B cell (primary cell): ENCODE results near the gene NCOR1. TPM values are rescaled to one million over a fixed set of nuclear protein-coding genes. Genes with fewer than 3 reads are reported as not detected.

ENCODE experiments used
- ATAC-seq: fragments of 200-7000 bp; cut with Tn5 transposase; one replicate; pipeline ENCODE4 v1.10.0; 2021; ENCODE audit warnings: low read depth, mild to moderate bottlenecking, moderate number of reproducible peaks, moderate library complexity
- CTCF ChIA-PET: fragments of 350-600 bp; sonication (Branson Sonifier 250); formaldehyde crosslinking; loops from one replicate; lab custom pipeline; 2021; ENCODE audit warnings: antibody characterized with exemption, inconsistent platforms; lab: Charles Lee
- POLR2A ChIA-PET: fragments of 350-600 bp; sonication (Branson Sonifier 250); formaldehyde crosslinking; loops from one replicate; lab custom pipeline; 2021; ENCODE audit warnings: antibody characterized with exemption; lab: Charles Lee
- DNase-seq: peaks from one replicate; pipeline ENCODE4 v3.0.0; 2013
- H2AFZ ChIP-seq: 2 replicates; pipeline ENCODE4 v1.6.1; 2012; ENCODE audit warnings: mild to moderate bottlenecking, low read depth, low read length; ENCODE audit not compliant: insufficient read depth, poor library complexity, severe bottlenecking
- H3K27ac ChIP-seq, 2 donors: 1 replicate in 1 of 2; 2 replicates in 1 of 2; pipeline ENCODE4 v1.5.1; 2012 to 2013; ENCODE audit warnings: low read length in 2 of 2, mild to moderate bottlenecking in 2 of 2, moderate library complexity in 1 of 2
- H3K27me3 ChIP-seq, 4 experiments: fragments of 200-600 bp in 1 of 4; sonication (generic) in 1 of 4; replicated peaks in 1 of 4; 1 replicate in 2 of 4; 2 replicates in 2 of 4; pipeline versions ENCODE4 v1.6.1 to v1.7.0; 2013 to 2016; ENCODE audit warnings: low read length in 3 of 4, mild to moderate bottlenecking in 2 of 4, mixed read lengths in 1 of 4, moderate library complexity in 1 of 4; ENCODE audit not compliant: insufficient read depth in 4 of 4, control insufficient read depth in 3 of 4; ENCODE audit errors: control extremely low read depth in 1 of 4
- H3K36me3 ChIP-seq, 2 experiments: replicated peaks in 1 of 2; 1 replicate in 1 of 2; 2 replicates in 1 of 2; pipeline versions ENCODE4 v1.6.1 to v1.7.1; 2013; ENCODE audit warnings: low read length in 1 of 2; ENCODE audit not compliant: insufficient read depth in 2 of 2, control insufficient read depth in 1 of 2; ENCODE audit errors: control extremely low read depth in 1 of 2, extremely low read depth in 1 of 2
- H3K4me1 ChIP-seq, 2 donors: fragments of 200-600 bp in 1 of 2; sonication (generic) in 1 of 2; 1 replicate in 1 of 2; 2 replicates in 1 of 2; pipeline versions ENCODE4 v1.5.1 to v1.6.1; 2013 to 2017; ENCODE audit warnings: low read length in 2 of 2; ENCODE audit not compliant: control insufficient read depth in 2 of 2, insufficient read depth in 2 of 2
- H3K4me2 ChIP-seq: replicated peaks from 2 replicates; pipeline ENCODE3; 2012; ENCODE audit warnings: mild to moderate bottlenecking, low read depth, low read length; ENCODE audit not compliant: poor library complexity, severe bottlenecking
- H3K4me3 ChIP-seq, 5 experiments: fragments of 200-600 bp in 1 of 5; sonication (generic) in 1 of 5; 1 replicate in 3 of 5; 2 replicates in 2 of 5; pipeline versions ENCODE4 v1.5.1 to v1.7.0; 2011 to 2016; ENCODE audit warnings: low read length in 4 of 5, mild to moderate bottlenecking in 4 of 5, low read depth in 2 of 5, control low read depth in 1 of 5, moderate library complexity in 1 of 5; ENCODE audit not compliant: insufficient read depth in 1 of 5; ENCODE audit errors: control extremely low read depth in 1 of 5, extremely low read depth in 1 of 5
- H3K79me2 ChIP-seq: fragments of 200-600 bp; sonication (generic); one replicate; pipeline ENCODE4 v1.6.0; 2016; ENCODE audit warnings: low read length; ENCODE audit not compliant: control insufficient read depth, insufficient read depth
- H3K9ac ChIP-seq: fragments of 200-600 bp; sonication (generic); 2 replicates; pipeline ENCODE4 v1.6.1; 2017; ENCODE audit warnings: mild to moderate bottlenecking, low read length, moderate library complexity
- H3K9me3 ChIP-seq, 3 donors: one replicate each; pipeline versions ENCODE4 v1.6.1 to v1.7.1; 2013; ENCODE audit warnings: low read length in 2 of 3; ENCODE audit not compliant: control insufficient read depth in 2 of 3, insufficient read depth in 1 of 3; ENCODE audit errors: control extremely low read depth in 1 of 3
- H4K20me1 ChIP-seq: 2 replicates; pipeline ENCODE4 v1.6.0; 2012; ENCODE audit warnings: mild to moderate bottlenecking, low read length; ENCODE audit not compliant: insufficient read depth, control insufficient read depth, poor library complexity, severe bottlenecking
- H3K27ac Mint-ChIP-seq: one replicate; pipeline ENCODE4 v1.8.0; 2021; ENCODE audit warnings: mixed read lengths
- H3K27me3 Mint-ChIP-seq: one replicate; pipeline ENCODE4 v1.8.0; 2021; ENCODE audit warnings: mixed read lengths
- H3K4me1 Mint-ChIP-seq: one replicate; pipeline ENCODE4 v1.8.0; 2021; ENCODE audit warnings: mixed read lengths
- H3K4me3 Mint-ChIP-seq: one replicate; pipeline ENCODE4 v1.8.0; 2021; ENCODE audit warnings: mixed read lengths
- H3K9me3 Mint-ChIP-seq: one replicate; pipeline ENCODE4 v1.8.0; 2022; ENCODE audit warnings: mixed read lengths; ENCODE audit not compliant: insufficient read depth
- CTCF ChIP-seq: fragments of 200-600 bp; IDR thresholded peaks from one replicate; pipeline ENCODE4 v1.8.0; 2022; ENCODE audit warnings: antibody characterized with exemption, mild to moderate bottlenecking
- EZH2 ChIP-seq: IDR thresholded peaks from 2 replicates; pipeline ENCODE4 v1.6.1; 2012; ENCODE audit warnings: borderline replicate concordance, low read depth, mild to moderate bottlenecking, moderate library complexity, low read length; ENCODE audit not compliant: insufficient read depth, poor library complexity, severe bottlenecking
- WGBS: methylation state at CpG from one replicate; pipeline ENCODE4 v1.1.5; 2013; ENCODE audit warnings: missing lambda C conversion rate; ENCODE audit not compliant: insufficient coverage; 5-methylcytosine and 5-hydroxymethylcytosine counted together
- intact Hi-C: fragments of 100-400 bp; cut with micrococcal nuclease; formaldehyde crosslinking; loops from one replicate; pipeline ENCODE4 v1.10.0; 2022
- polyA plus RNA-seq: library from polyadenylated mRNA; depleted of rRNA; stranded (reverse); fragments of >200 nt; gene quantifications from 2 replicates; pipeline ENCODE4 v1.2.3, GENCODE V29; 2012
- total RNA-seq, 2 donors: library from RNA; stranded (reverse); fragments of 120-200 nt in 1 of 2; gene quantifications; 1 replicate in 1 of 2; 2 replicates in 1 of 2; pipeline versions ENCODE4 v1.2.3 to v1.2.4, GENCODE V29; 2013 to 2022

NCOR1 gene
- total and polyA plus RNA-seq, 2 donors (not counting 1 experiment from before 2014, with no cell fraction given): 46.3 to 217 TPM

- Histone ChIP-seq H4K20me1 (no peaks in the 10 kb centered on the region), H3K4me3 (no peak overlapping the region), H3K27me3 (no peaks in the 10 kb centered on the region), H3K36me3 (peaks cover 0 to under 1% of the 10 kb centered on the region in 2 experiments), H3K27ac (no peak overlapping the region), H3K9me3 (peaks cover 0 to 3% (median under 1%) of the 10 kb centered on the region in 3 donors), H2AFZ (no peak overlapping the region), H3K4me2 (no peak overlapping the region), H3K79me2 (peaks cover 2% of the 10 kb centered on the region), H3K4me1 (no peaks in the 10 kb centered on the region), H3K9ac (no peak overlapping the region)
- no peaks in the 10 kb centered on the region for H3K9me3 Mint-ChIP-seq
- H3K27me3 Mint-ChIP-seq: no peaks in the 10 kb centered on the region
- CTCF ChIA-PET: no interaction called here
- ATAC-seq (no peak), DNase-seq (no peak)
- H3K4me3 Mint-ChIP-seq: no peak overlapping the region
- no peak overlapping the region for H3K27ac Mint-ChIP-seq
- WGBS: 100% methylated on average over 3 of the region's 9 CpGs
- TF ChIP-seq CTCF (no peak), EZH2 (no peak)
- peaks cover 1% of the 10 kb centered on the region for H3K4me1 Mint-ChIP-seq
- intact Hi-C loops: no loop called here
- POLR2A ChIA-PET: no interaction called here
Observed at GRCh38 chr17:16254773-16255400, 39.6 kb upstream of the NCOR1 start.

GRCh38 chr17:16251556-16251955, 36.2 kb upstream of the NCOR1 start:
- no peak overlapping the region for H3K9ac ChIP-seq
- H3K27ac ChIP-seq: no peak overlapping the region
- no CpG with 5 or more reads among the region's 1 CpG for WGBS
- H3K4me3 ChIP-seq: no peak overlapping the region
- no peaks in the 10 kb centered on the region for H3K27me3 ChIP-seq
- Mint-ChIP-seq H3K4me3 (no peak overlapping the region), H3K27ac (no peak overlapping the region), H3K27me3 (no peaks in the 10 kb centered on the region), H3K4me1 (peaks cover 1% of the 10 kb centered on the region), H3K9me3 (no peaks in the 10 kb centered on the region)
- ChIA-PET POLR2A (no interaction called here), CTCF (no interaction called here)
- H2AFZ ChIP-seq: no peak overlapping the region
- DNase-seq (no peak), ATAC-seq (no peak)
- no peaks in the 10 kb centered on the region for H4K20me1 ChIP-seq
- H3K4me1 ChIP-seq: no peaks in the 10 kb centered on the region
- H3K36me3 ChIP-seq: no peaks in the 10 kb centered on the region
- no peaks in the 10 kb centered on the region for H3K9me3 ChIP-seq
- H3K4me2 ChIP-seq: no peak overlapping the region
- no peak for TF ChIP-seq EZH2
- TF ChIP-seq CTCF: no peak
- intact Hi-C loops: no loop called here
- no peaks in the 10 kb centered on the region for H3K79me2 ChIP-seq
